GM23248 (cell line): ENCODE results near the gene UGGT1. TPM values are rescaled to one million over a fixed set of nuclear protein-coding genes. Genes with fewer than 3 reads are reported as not detected.

Experiments used
- DNase-seq: peaks from one replicate; pipeline ENCODE4 v3.0.0-alpha.2; 2015
- H2AFZ ChIP-seq: fragments of 200-600 bp; sonication (generic); 2 replicates; pipeline ENCODE4 v1.6.1; 2016; ENCODE audit warnings: antibody characterized with exemption
- H3F3A ChIP-seq: fragments of 200-600 bp; sonication (generic); 2 replicates; pipeline ENCODE4 v1.6.1; 2016; ENCODE audit warnings: mild to moderate bottlenecking, antibody characterized with exemption, mixed run types; ENCODE audit not compliant: insufficient read depth
- H3K27ac ChIP-seq: fragments of 200-600 bp; sonication (generic); 2 replicates; pipeline ENCODE4 v1.5.1; 2016; ENCODE audit warnings: mild to moderate bottlenecking
- H3K27me3 ChIP-seq: fragments of 200-600 bp; sonication (generic); replicated peaks from 2 replicates; pipeline ENCODE4 v1.6.1; 2016; ENCODE audit warnings: mild to moderate bottlenecking; ENCODE audit not compliant: insufficient read depth
- H3K36me3 ChIP-seq: fragments of 200-600 bp; sonication (generic); 2 replicates; pipeline ENCODE4 v1.6.1; 2016; ENCODE audit warnings: low read depth, mild to moderate bottlenecking
- H3K4me1 ChIP-seq: fragments of 200-600 bp; sonication (generic); 2 replicates; pipeline ENCODE4 v1.6.1; 2016; ENCODE audit warnings: mild to moderate bottlenecking; ENCODE audit not compliant: insufficient read depth
- H3K4me2 ChIP-seq: fragments of 200-600 bp; sonication (generic); one replicate; pipeline ENCODE4 v1.6.1; 2016; ENCODE audit warnings: mild to moderate bottlenecking; ENCODE audit not compliant: unreplicated experiment
- H3K4me3 ChIP-seq: fragments of 200-600 bp; sonication (generic); 2 replicates; pipeline ENCODE4 v1.5.1; 2016; ENCODE audit warnings: mild to moderate bottlenecking
- H3K79me2 ChIP-seq: fragments of 200-600 bp; sonication (generic); 2 replicates; pipeline ENCODE4 v1.6.1; 2016; ENCODE audit warnings: mild to moderate bottlenecking; ENCODE audit not compliant: insufficient read depth
- H3K9ac ChIP-seq: fragments of 200-600 bp; sonication (generic); 2 replicates; pipeline ENCODE4 v1.6.1; 2016; ENCODE audit warnings: mild to moderate bottlenecking
- H3K9me2 ChIP-seq: fragments of 200-600 bp; sonication (generic); 2 replicates; pipeline ENCODE4 v1.6.1; 2016; ENCODE audit warnings: mixed run types, mild to moderate bottlenecking, moderate library complexity; ENCODE audit not compliant: insufficient read depth
- H3K9me3 ChIP-seq: fragments of 200-600 bp; sonication (generic); one replicate; pipeline ENCODE4 v1.6.1; 2017; ENCODE audit warnings: low read depth
- H4K20me1 ChIP-seq: fragments of 200-600 bp; sonication (generic); 2 replicates; pipeline ENCODE4 v1.6.0; 2016; ENCODE audit not compliant: insufficient read depth
- EZH2 ChIP-seq: fragments of 200-600 bp; sonication (generic); IDR thresholded peaks from 2 replicates; pipeline ENCODE4 v1.6.1; 2018; ENCODE audit warnings: antibody characterized with exemption, mild to moderate bottlenecking; ENCODE audit not compliant: insufficient read depth, poor library complexity, severe bottlenecking
- EZH2phosphoT487 ChIP-seq: fragments of 200-600 bp; sonication (generic); IDR thresholded peaks from 2 replicates; pipeline ENCODE4 v1.6.1; 2018; ENCODE audit warnings: antibody characterized with exemption, moderate library complexity, mild to moderate bottlenecking, low read depth; ENCODE audit not compliant: insufficient read depth
- WGBS, 2 experiments: methylation state at CpG; one replicate each; pipeline ENCODE4 v1.1.6; 2015 to 2017; ENCODE audit warnings: low lambda C conversion rate in 2 of 2, low coverage in 1 of 2; ENCODE audit errors: missing lambda C conversion rate in 2 of 2; 5-methylcytosine and 5-hydroxymethylcytosine counted together
- in situ Hi-C: fragments of 300-500 bp; cut with MboI; formaldehyde crosslinking; loops from 2 replicates; pipeline ENCODE4 v1.15.0; 2020
- polyA plus RNA-seq: library from polyadenylated mRNA; unstranded; fragments of >200 nt; fragmentation: Nextera tagmentation; extraction: Ambion mirVana; gene quantifications from 2 replicates; pipeline ENCODE4 v1.2.1, GENCODE V29; 2016
- total RNA-seq: library from RNA; depleted of rRNA; stranded (reverse); fragments of >200 nt; shearing (Covaris generic); gene quantifications from 2 replicates; pipeline ENCODE4 v1.2.3, GENCODE V29; 2014

The UGGT1 gene
- total and polyA plus RNA-seq, 2 experiments from 2014 or later, result 16.9 to 53.6 TPM

GRCh38 chr2:128214866-128215460 is 124.0 kb downstream of the UGGT1 start:
- H3K9me2 ChIP-seq, result no peaks in the 10 kb centered on the region
- no peak for TF ChIP-seq EZH2
- no peak for TF ChIP-seq EZH2phosphoT487
- no peak overlapping the region for H3K4me3 ChIP-seq
- no peak overlapping the region for H3K9ac ChIP-seq
- H3K27ac ChIP-seq, result no peak overlapping the region
- no peaks in the 10 kb centered on the region for H4K20me1 ChIP-seq
- no peak overlapping the region for H2AFZ ChIP-seq
- no peak overlapping the region for H3K4me2 ChIP-seq
- no peaks in the 10 kb centered on the region for H3K27me3 ChIP-seq
- no peaks in the 10 kb centered on the region for H3K9me3 ChIP-seq
- H3F3A ChIP-seq, result no peaks in the 10 kb centered on the region
- in situ Hi-C loops, result no loop called here
- 61 to 67% methylated on average over 14 of the region's 14 CpGs for WGBS, 2 experiments
- H3K79me2 ChIP-seq, result no peaks in the 10 kb centered on the region
- no peak for DNase-seq
- H3K36me3 ChIP-seq, result no peaks in the 10 kb centered on the region
- H3K4me1 ChIP-seq, result no peaks in the 10 kb centered on the region

DNA sequence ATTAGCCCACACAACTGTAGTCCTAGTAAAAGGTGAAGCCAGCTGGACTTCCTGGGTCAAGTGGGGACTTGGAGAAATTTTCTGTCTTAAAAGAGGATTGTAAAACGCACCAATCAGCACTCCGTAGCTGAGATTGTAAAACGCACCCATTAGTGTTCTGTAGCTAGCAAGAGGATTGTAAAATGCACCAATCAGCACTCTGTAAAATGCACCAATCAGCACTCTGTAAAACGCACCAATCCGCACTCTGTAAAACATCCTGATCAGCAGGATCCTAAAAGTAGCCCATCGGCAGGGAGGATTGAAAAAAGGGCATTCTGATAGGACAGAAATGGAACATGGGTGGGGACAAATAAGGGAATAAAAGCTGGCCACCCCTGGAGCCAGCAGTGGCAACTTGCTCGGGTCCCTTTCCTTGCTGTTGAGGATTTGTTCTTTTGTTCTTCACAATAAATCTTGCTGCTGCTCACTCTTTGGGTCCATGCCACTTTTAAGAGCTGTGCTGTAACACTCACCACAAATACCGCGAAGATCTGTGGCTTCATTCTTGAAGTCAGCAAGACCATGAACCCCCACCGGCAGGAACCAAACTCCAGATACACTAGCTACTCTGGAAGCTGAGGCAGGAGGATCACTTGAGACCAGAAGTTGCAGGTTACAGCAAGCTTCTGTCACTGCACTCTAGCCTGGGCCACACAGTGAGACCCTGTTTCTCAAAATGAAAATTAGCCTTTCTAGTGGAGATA is 125.1 kb downstream of the UGGT1 start:
- H3K79me2 ChIP-seq, result no peaks in the 10 kb centered on the region
- H3K27ac ChIP-seq, result no peak overlapping the region
- TF ChIP-seq EZH2 (no peak), EZH2phosphoT487 (no peak)
- H3K4me1 ChIP-seq, result no peaks in the 10 kb centered on the region
- H3K4me3 ChIP-seq, result no peak overlapping the region
- no peaks in the 10 kb centered on the region for H4K20me1 ChIP-seq
- in situ Hi-C loops, result no loop called here
- no peak overlapping the region for H3K9ac ChIP-seq
- no peaks in the 10 kb centered on the region for H3K9me3 ChIP-seq
- no peaks in the 10 kb centered on the region for H3K36me3 ChIP-seq
- no peaks in the 10 kb centered on the region for H3K9me2 ChIP-seq
- 72 to 75% methylated on average over 10 of the region's 10 CpGs for WGBS, 2 experiments
- H3F3A ChIP-seq, result no peaks in the 10 kb centered on the region
- no peak overlapping the region for H2AFZ ChIP-seq
- no peak overlapping the region for H3K4me2 ChIP-seq
- DNase-seq, result no peak
- H3K27me3 ChIP-seq, result no peaks in the 10 kb centered on the region

DNA sequence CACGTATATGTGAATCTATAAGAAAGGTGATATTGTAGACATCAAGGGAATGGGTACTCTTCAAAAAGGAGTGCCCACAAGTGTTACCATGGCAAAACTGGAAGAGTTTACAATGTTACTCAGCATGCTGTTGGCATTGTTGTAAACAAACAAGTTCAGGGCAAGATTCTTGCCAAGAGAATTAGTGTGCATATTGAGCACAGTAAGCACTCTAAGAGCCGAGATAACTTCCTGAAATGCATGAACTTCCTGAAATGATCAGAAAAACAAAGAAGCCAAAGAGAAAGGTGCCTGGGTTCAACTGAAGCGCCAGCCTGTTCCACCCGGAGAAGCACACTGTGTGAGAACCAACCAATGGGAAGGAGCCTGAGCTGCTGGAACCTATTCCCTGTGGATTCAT is 126.7 kb downstream of the UGGT1 start:
- in situ Hi-C loops, result no loop called here
- no peaks in the 10 kb centered on the region for H3K4me1 ChIP-seq
- no peak overlapping the region for H2AFZ ChIP-seq
- TF ChIP-seq EZH2phosphoT487, result no peak
- TF ChIP-seq EZH2, result no peak
- no peak overlapping the region for H3K4me2 ChIP-seq
- H3K4me3 ChIP-seq, result no peak overlapping the region
- no peaks in the 10 kb centered on the region for H3K9me2 ChIP-seq
- no peak overlapping the region for H3K27ac ChIP-seq
- no peaks in the 10 kb centered on the region for H3F3A ChIP-seq
- no peaks in the 10 kb centered on the region for H3K79me2 ChIP-seq
- H3K36me3 ChIP-seq, result no peaks in the 10 kb centered on the region
- no peak overlapping the region for H3K9ac ChIP-seq
- no peaks in the 10 kb centered on the region for H4K20me1 ChIP-seq
- H3K27me3 ChIP-seq, result no peaks in the 10 kb centered on the region
- no peaks in the 10 kb centered on the region for H3K9me3 ChIP-seq
- no peak for DNase-seq
- 48 to 53% methylated on average over 4 of the region's 4 CpGs for WGBS, 2 experiments

DNA sequence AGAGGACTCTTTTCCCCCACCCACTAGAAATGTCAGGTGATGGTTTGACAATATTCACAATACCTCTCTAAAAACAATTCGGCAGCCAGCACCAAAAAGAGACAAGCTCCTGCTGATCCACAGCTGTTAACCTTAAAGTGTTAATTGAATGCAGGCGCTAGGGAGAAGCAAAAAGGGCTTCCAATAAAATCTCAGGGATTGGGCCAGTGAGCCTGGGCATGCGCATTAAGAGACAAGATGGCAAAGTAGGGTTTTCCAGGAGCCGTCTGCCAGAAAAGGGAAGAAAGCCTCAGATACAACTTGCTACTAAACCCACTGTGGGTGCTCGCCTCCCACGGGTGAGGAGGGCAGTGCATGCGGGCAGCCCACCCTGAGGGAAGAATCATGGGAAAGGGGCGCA is 128.9 kb downstream of the UGGT1 start:
- Histone ChIP-seq H3K27me3 (no peaks in the 10 kb centered on the region), H3K4me2 (no peak overlapping the region), H3K36me3 (no peaks in the 10 kb centered on the region), H3K9me3 (no peaks in the 10 kb centered on the region), H3K27ac (no peak overlapping the region), H3K9me2 (no peaks in the 10 kb centered on the region), H3F3A (no peaks in the 10 kb centered on the region), H3K9ac (no peak overlapping the region), H4K20me1 (no peaks in the 10 kb centered on the region), H3K4me1 (no peaks in the 10 kb centered on the region), H3K79me2 (no peaks in the 10 kb centered on the region), H3K4me3 (no peak overlapping the region), H2AFZ (no peak overlapping the region)
- in situ Hi-C loops, result no loop called here
- DNase-seq, result peak; percentile 6
- TF ChIP-seq EZH2phosphoT487, result no peak
- TF ChIP-seq EZH2, result no peak
- WGBS, 2 experiments, result 23 to 26% methylated on average over 8 of the region's 8 CpGs
